Common myeloid progenitor, CD34-positive (primary cell): Measurements from ENCODE around the gene PSMA2.

Source experiments
- CTCF ChIA-PET: fragments of 350-600 bp; sonication (Branson Sonifier 250); formaldehyde crosslinking; loops from one replicate; lab custom pipeline; 2021; ENCODE audit warnings: antibody characterized with exemption; lab: Charles Lee
- POLR2A ChIA-PET: fragments of 350-600 bp; sonication (Branson Sonifier 250); formaldehyde crosslinking; loops from one replicate; lab custom pipeline; 2021; ENCODE audit warnings: antibody characterized with exemption; lab: Charles Lee
- DNase-seq, 3 donors: peaks; one replicate each; pipeline versions ENCODE4 v3.0.0 to v3.0.0-alpha.2; 2013
- H3K27ac ChIP-seq, 2 experiments: 1 replicate in 1 of 2; 2 replicates in 1 of 2; pipeline ENCODE4 v1.7.0; 2013; ENCODE audit warnings: inconsistent platforms in 2 of 2, low read length in 2 of 2, mild to moderate bottlenecking in 2 of 2, low read depth in 1 of 2, moderate library complexity in 1 of 2; ENCODE audit not compliant: severe bottlenecking in 2 of 2, insufficient read depth in 1 of 2, poor library complexity in 1 of 2
- H3K27me3 ChIP-seq, 5 experiments: replicated peaks in 2 of 5; 1 replicate in 3 of 5; 2 replicates in 2 of 5; pipeline versions ENCODE4 v1.6.1 to v1.7.0; 2013; ENCODE audit warnings: low read length in 4 of 5, mild to moderate bottlenecking in 2 of 5, moderate library complexity in 2 of 5, inconsistent platforms in 1 of 5; ENCODE audit not compliant: insufficient read depth in 5 of 5, control insufficient read depth in 4 of 5
- H3K36me3 ChIP-seq, 4 experiments: 1 replicate in 2 of 4; 2 replicates in 2 of 4; pipeline versions ENCODE4 v1.6.1 to v1.7.0; 2013; ENCODE audit warnings: low read length in 3 of 4, control low read depth in 1 of 4, mild to moderate bottlenecking in 1 of 4; ENCODE audit not compliant: control insufficient read depth in 4 of 4, insufficient read depth in 4 of 4
- H3K4me1 ChIP-seq, 4 experiments: 1 replicate in 3 of 4; 2 replicates in 1 of 4; pipeline versions ENCODE4 v1.6.1 to v1.7.1; 2013; ENCODE audit warnings: low read length in 3 of 4, mild to moderate bottlenecking in 3 of 4, control low read depth in 1 of 4, inconsistent platforms in 1 of 4, moderate library complexity in 1 of 4; ENCODE audit not compliant: control insufficient read depth in 4 of 4, insufficient read depth in 4 of 4; ENCODE audit errors: control extremely low read depth in 1 of 4
- H3K4me3 ChIP-seq, 7 experiments: 1 replicate in 4 of 7; 2 replicates in 3 of 7; pipeline versions ENCODE4 v1.5.1 to v1.7.0; 2013; ENCODE audit warnings: mild to moderate bottlenecking in 7 of 7, low read length in 6 of 7, moderate library complexity in 6 of 7, inconsistent platforms in 2 of 7, low read depth in 2 of 7, control low read depth in 1 of 7; ENCODE audit not compliant: insufficient read depth in 4 of 7, control insufficient read depth in 1 of 7; ENCODE audit errors: extremely low read depth in 1 of 7
- H3K9me3 ChIP-seq, 5 experiments: 1 replicate in 4 of 5; 2 replicates in 1 of 5; pipeline versions ENCODE4 v1.6.1 to v1.7.1; 2013; ENCODE audit warnings: low read length in 4 of 5, mild to moderate bottlenecking in 2 of 5, inconsistent platforms in 1 of 5, low read depth in 1 of 5, moderate library complexity in 1 of 5; ENCODE audit not compliant: control insufficient read depth in 4 of 5, insufficient read depth in 2 of 5; ENCODE audit errors: control extremely low read depth in 1 of 5
- WGBS: methylation state at CpG from one replicate; pipeline ENCODE4 v1.1.5; 2013; ENCODE audit not compliant: insufficient coverage; 5-methylcytosine and 5-hydroxymethylcytosine counted together

The PSMA2 gene

DNA sequence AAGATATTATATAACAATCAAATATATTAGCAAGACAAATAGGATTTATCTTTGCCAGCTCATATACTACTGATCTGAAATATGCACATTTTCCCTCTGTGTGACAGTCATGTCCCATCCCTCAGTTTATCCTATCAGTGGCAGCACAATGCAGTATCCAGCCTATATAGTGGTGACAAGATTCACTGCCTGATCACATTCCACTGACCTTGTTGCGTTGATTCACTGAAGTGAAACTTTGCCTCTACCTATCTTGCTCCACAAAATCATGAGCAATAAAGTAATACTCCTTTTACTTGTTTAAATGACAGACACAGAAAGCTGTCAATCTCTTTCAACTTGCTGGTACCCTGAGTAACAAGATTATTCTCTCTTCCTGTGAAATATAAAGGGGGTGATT, 6.3 kb downstream of the PSMA2 start:
- Histone ChIP-seq H3K27me3 (no peaks in the 10 kb centered on the region), H3K4me3 (peak overlapping the region in 1 of 7 experiments; percentile 8), H3K9me3 (no peaks in the 10 kb centered on the region), H3K4me1 (peaks cover 6 to 46% (median 20%) of the 10 kb centered on the region in 4 experiments), H3K27ac (peak overlapping the region in 1 of 2 experiments; percentile 41), H3K36me3 (peaks cover 21 to 52% (median 36%) of the 10 kb centered on the region in 4 experiments)
- no peak for DNase-seq
- ChIA-PET POLR2A (no interaction called here), CTCF (interaction anchor here (1.0 to 1.9 kb wide), 2 partner anchors 8 to 337 kb away, joined by 4 read pairs; no protein-coding TSS in a partner anchor)
- WGBS, result no CpG with 5 or more reads among the region's 1 CpG

DNA sequence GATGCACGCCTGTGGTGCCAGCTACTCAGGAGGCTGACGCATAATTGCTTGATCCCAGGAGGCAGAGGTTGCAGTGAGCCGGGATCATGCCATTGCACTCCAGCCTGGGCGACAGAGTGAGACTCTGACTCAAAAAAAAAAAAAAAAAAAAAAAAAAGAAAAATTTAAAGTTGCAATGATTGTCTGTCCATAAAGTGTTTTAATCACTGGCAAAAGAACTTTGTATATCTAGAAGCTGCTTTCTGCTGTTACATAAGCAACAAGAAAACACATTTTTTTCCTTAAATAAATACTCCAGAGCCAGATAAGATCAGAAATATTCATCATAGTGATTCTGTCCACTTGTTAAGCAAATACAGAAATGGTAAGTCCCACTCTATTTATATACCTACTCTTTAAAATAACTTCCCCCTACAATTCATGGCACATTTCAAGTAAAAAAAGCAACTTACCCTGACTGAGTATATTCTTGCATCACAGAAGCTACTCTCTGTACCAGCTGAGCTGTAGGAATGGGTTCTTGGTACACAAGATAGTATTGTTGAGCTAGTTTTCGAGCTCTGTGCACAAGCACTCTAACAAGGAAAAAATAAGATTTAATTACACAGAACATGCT, 7.6 kb downstream of the PSMA2 start:
- H3K4me3 ChIP-seq, result no peak overlapping the region
- ChIA-PET POLR2A (no interaction called here), CTCF (interaction anchor here (0.7 to 1.7 kb wide), 4 partner anchors 8 to 36 kb away, joined by 3 to 5 read pairs (median 4); partner anchors contain the start of genes MRPL32 and PSMA2)
- H3K9me3 ChIP-seq, result no peaks in the 10 kb centered on the region
- WGBS, result no CpG with 5 or more reads among the region's 5 CpGs
- peaks cover 26 to 62% (median 44%) of the 10 kb centered on the region in 4 experiments for H3K36me3 ChIP-seq
- no peak overlapping the region for H3K27ac ChIP-seq
- peaks cover 0 to 33% (median 12%) of the 10 kb centered on the region in 4 experiments for H3K4me1 ChIP-seq
- no peaks in the 10 kb centered on the region for H3K27me3 ChIP-seq
- no peak for DNase-seq

DNA sequence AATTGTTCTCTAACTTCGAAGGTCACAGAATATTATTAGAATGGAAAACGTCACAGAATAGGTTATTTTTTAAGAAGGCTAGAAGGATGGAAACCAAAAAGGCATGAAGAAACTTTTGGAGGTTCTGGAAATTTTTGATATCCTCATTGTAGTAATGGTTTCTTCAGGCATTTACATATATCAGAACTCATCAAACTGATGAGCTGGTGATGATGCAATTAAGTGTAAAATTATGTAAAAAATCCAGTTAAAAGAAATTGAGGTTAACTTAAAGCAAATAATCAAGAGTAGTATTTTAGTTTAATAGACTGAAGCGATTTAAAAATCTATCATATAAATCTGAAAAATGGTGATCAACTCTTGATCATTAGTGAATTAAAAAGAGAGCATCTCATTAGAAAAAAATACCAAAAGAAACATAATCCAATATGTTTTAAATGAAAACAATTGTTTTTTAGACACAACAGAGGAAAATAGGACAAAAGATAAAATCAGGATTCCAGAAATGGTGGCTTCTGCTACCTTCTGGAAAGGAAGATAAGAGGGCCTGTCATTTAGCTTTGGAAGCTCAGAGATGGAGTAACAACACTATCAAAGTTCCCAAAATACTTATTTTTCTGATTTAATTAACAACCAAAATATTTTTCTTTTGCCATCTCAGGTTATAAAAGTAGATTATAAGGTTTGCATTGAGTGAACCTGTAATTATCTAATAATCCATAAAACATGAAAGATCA, 9.8 kb downstream of the PSMA2 start:
- ChIA-PET CTCF (interaction anchor here (1.5 to 1.9 kb wide), 2 partner anchors 8 to 19 kb away, joined by 3 to 6 read pairs; no protein-coding TSS in a partner anchor), POLR2A (no interaction called here)
- H3K4me1 ChIP-seq, result peaks cover 0 to 23% (median 9%) of the 10 kb centered on the region in 4 experiments
- peak overlapping the region in 1 of 2 experiments; percentile 27 for H3K27ac ChIP-seq
- no peaks in the 10 kb centered on the region for H3K27me3 ChIP-seq
- peaks cover 33 to 79% (median 53%) of the 10 kb centered on the region in 4 experiments for H3K36me3 ChIP-seq
- H3K4me3 ChIP-seq, result no peak overlapping the region
- DNase-seq, result no peak
- H3K9me3 ChIP-seq, result no peaks in the 10 kb centered on the region
- 100% methylated on average over 2 of the region's 3 CpGs for WGBS

DNA sequence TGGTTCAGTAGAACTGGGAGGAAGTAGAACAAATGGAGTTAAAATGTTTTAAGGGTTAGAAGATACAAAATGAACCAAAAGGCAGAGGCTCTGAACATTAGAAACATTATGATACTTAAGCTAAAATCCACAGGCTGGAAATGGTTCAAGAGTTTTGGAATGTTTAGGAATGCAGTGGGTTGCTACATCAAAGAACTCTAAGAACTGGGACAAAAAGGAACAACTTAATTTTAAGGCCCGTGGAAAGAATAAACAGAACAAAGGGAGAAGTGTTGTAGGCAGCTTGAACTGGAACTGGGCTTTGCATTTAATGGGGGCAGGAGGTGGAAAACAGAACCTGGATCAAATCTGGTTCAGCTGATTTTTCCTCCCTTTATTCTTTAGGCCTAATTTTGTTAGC, 16.6 kb downstream of the PSMA2 start:
- H3K27ac ChIP-seq, result peak overlapping the region in 1 of 2 experiments; percentile 11

DNA sequence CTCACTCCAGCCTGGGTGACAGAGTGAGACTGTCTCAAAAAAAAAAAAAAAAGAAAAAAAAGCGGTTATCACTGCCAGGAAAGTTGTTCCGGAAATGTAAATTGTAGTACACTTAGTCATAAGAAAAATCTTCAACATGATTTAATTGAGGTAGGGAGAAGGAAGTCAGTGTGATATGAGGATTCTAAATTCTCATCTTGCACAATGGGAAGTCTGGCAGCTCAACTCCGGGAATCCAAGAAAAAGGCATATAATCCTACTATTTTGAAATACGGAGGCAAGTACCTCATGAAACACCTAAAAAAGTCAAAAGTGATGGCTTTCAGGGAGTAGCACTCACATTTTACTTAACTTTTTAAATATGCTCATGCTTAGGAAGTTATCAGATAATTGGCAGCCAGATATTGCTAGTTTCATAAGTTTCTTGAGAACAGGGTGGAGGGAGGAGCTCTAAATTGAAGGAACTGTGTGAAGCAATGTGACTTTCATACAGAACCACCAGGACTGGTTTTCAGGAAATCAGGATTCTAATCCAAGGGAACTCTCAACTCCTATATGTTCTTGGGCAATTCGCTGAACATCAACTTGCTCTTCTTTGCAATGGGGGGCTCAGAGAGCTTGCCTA, 17.4 kb downstream of the PSMA2 start:
- 93% methylated on average over 2 of the region's 5 CpGs for WGBS
- H3K36me3 ChIP-seq, result peaks cover 6 to 34% (median 28%) of the 10 kb centered on the region in 4 experiments
- H3K4me3 ChIP-seq, result no peak overlapping the region
- no peak for DNase-seq
- POLR2A ChIA-PET, result no interaction called here
- CTCF ChIA-PET, result interaction anchor here (2.1 kb wide), 1 partner anchor 17 kb away, joined by 8 read pairs; the partner anchor contains the start of genes MRPL32 and PSMA2
- no peak overlapping the region for H3K27ac ChIP-seq
- H3K27me3 ChIP-seq, result no peaks in the 10 kb centered on the region
- H3K4me1 ChIP-seq, result peaks cover 6 to 35% (median 26%) of the 10 kb centered on the region in 4 experiments
- H3K9me3 ChIP-seq, result no peaks in the 10 kb centered on the region

More for the DNA sequence above, 16.6 kb downstream of the PSMA2 start:
- no peak for DNase-seq
- Histone ChIP-seq H3K27me3 (no peaks in the 10 kb centered on the region), H3K4me1 (peaks cover 6 to 35% (median 26%) of the 10 kb centered on the region in 4 experiments), H3K4me3 (no peak overlapping the region), H3K9me3 (no peaks in the 10 kb centered on the region), H3K36me3 (peaks cover 14 to 42% (median 34%) of the 10 kb centered on the region in 4 experiments)
- ChIA-PET POLR2A (no interaction called here), CTCF (interaction anchor here (1.1 to 2.1 kb wide), 3 partner anchors 9 to 16 kb away, joined by 3 to 8 read pairs (median 5); partner anchors contain the start of genes MRPL32 and PSMA2)
- WGBS, result 100% methylated on average over 1 of the region's 1 CpG

DNA sequence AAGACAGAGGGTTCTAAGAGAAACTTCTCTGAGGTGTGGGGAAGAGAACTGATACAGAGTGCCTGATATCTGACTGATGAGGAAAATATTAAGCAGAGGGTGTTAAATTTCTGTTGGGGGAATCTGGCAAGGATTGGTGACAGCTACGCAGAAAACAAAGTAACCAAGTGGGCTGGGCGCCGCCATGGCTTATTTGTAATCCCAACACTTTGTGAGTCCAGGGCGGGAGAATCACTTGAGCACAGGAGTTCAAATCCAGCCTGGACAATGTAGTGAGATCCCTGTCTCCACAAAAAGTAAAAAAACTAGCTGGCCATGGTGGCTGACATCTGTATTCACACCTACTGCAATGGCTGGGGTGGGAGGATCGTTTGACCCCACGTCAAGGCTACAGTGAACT, 18.0 kb downstream of the PSMA2 start:
- Histone ChIP-seq H3K36me3 (peaks cover 3 to 29% (median 25%) of the 10 kb centered on the region in 4 experiments), H3K4me1 (peaks cover 6 to 35% (median 26%) of the 10 kb centered on the region in 4 experiments), H3K27me3 (no peaks in the 10 kb centered on the region), H3K9me3 (no peaks in the 10 kb centered on the region), H3K27ac (peak overlapping the region in 1 of 2 experiments; percentile 46), H3K4me3 (no peak overlapping the region)
- ChIA-PET POLR2A (no interaction called here), CTCF (interaction anchor here (2.1 kb wide), 1 partner anchor 18 kb away, joined by 8 read pairs; the partner anchor contains the start of genes MRPL32 and PSMA2)
- no peak for DNase-seq
- WGBS, result 71% methylated on average over 4 of the region's 6 CpGs
